HCT116 (cell line): ENCODE measurements around the gene SERGEF. TPM values are rescaled to one million over a fixed set of nuclear protein-coding genes. Genes with fewer than 3 reads are reported as not detected.

Source experiments
- ATAC-seq: fragments of 200-7000 bp; cut with Tn5 transposase; 2 replicates; pipeline ENCODE4 v1.9.1; 2020; ENCODE audit warnings: mild to moderate bottlenecking, moderate library complexity
- BruUV-seq: library from RNA; stranded (reverse); fragments of 400-500 nt; replicated peaks from 2 replicates; lab custom pipeline; 2021; lab: Mats Ljungman, UMichigan
- CTCF ChIA-PET: fragments of 300-600 bp; sonication (Branson Sonifier 250); formaldehyde crosslinking; loops from one replicate; lab custom pipeline; 2021; ENCODE audit warnings: antibody characterized with exemption; lab: Charles Lee
- POLR2A ChIA-PET: fragments of 300-600, 350-600 bp; sonication (Branson Sonifier 250); formaldehyde crosslinking; loops from one replicate; lab custom pipeline; 2021; ENCODE audit warnings: antibody characterized with exemption; lab: Charles Lee
- RAD21 ChIA-PET, 2 experiments: fragments of 300-600 bp; sonication (Branson Sonifier 250); formaldehyde crosslinking; loops; one replicate each; lab custom pipeline; 2023; ENCODE audit warnings: low total read pairs in 2 of 2; ENCODE audit not compliant: uncharacterized antibody in 2 of 2, unreplicated experiment in 2 of 2, low non-redundant PET in 1 of 2; lab: Charles Lee
- DNase-seq: peaks from one replicate; pipeline ENCODE4 v3.0.0-alpha.2; 2010; ENCODE audit warnings: low read depth, low spot score
- H2AFZ ChIP-seq: fragments of 200-600 bp; shearing (Covaris generic), sonication (generic); 2 replicates; pipeline ENCODE4 v1.6.1; 2017; ENCODE audit warnings: low read depth, mixed run types, mixed read lengths, antibody characterized with exemption, low read length; ENCODE audit not compliant: poor library complexity, severe bottlenecking
- H3K27ac ChIP-seq: 2 replicates; pipeline ENCODE4 v1.5.1; 2012; ENCODE audit warnings: low read depth, low read length
- H3K27me3 ChIP-seq: fragments of 200-600 bp; sonication (generic); 2 replicates; pipeline ENCODE4 v1.6.1; 2016; ENCODE audit warnings: mixed run types, low read length, mixed read lengths; ENCODE audit not compliant: insufficient read depth
- H3K36me3 ChIP-seq, 2 experiments: fragments of 200-500 bp in 1 of 2; fragments of 200-600 bp in 1 of 2; sonication (Bioruptor generic) in 1 of 2; sonication (generic) in 1 of 2; 2 replicates each; pipeline versions ENCODE4 v1.5.1 to v1.6.1; 2014 to 2016; ENCODE audit warnings: low read length in 2 of 2, inconsistent platforms in 1 of 2, mixed read lengths in 1 of 2, mixed run types in 1 of 2; ENCODE audit not compliant: insufficient read depth in 2 of 2, control insufficient read depth in 1 of 2
- H3K4me1 ChIP-seq, 2 experiments: fragments of 200-600 bp in 1 of 2; sonication (generic) in 1 of 2; 2 replicates each; pipeline versions ENCODE4 v1.5.1 to v1.6.1; 2012 to 2017; ENCODE audit warnings: low read length in 2 of 2, inconsistent platforms in 1 of 2, mild to moderate bottlenecking in 1 of 2, mixed read lengths in 1 of 2, mixed run types in 1 of 2, moderate library complexity in 1 of 2; ENCODE audit not compliant: insufficient read depth in 2 of 2, control insufficient read depth in 1 of 2
- H3K4me2 ChIP-seq: fragments of 200-600 bp; sonication (generic); 2 replicates; pipeline ENCODE4 v1.6.1; 2017; ENCODE audit warnings: mixed run types, low read length, mixed read lengths
- H3K4me3 ChIP-seq, 2 experiments: fragments of 200-600 bp in 1 of 2; sonication (generic) in 1 of 2; replicated peaks in 1 of 2; 2 replicates each; pipeline ENCODE4 v1.5.1; 2011 to 2016; ENCODE audit warnings: low read length in 2 of 2, control low read depth in 1 of 2, low read depth in 1 of 2, mild to moderate bottlenecking in 1 of 2, mixed read lengths in 1 of 2, mixed run types in 1 of 2
- H3K79me2 ChIP-seq: fragments of 200-600 bp; sonication (generic); 2 replicates; pipeline ENCODE4 v1.6.1; 2017; ENCODE audit warnings: mild to moderate bottlenecking, mixed run types, low read length, moderate library complexity, mixed read lengths; ENCODE audit not compliant: insufficient read depth
- H3K9ac ChIP-seq: fragments of 200-600 bp; sonication (generic); 2 replicates; pipeline ENCODE4 v1.6.1; 2016; ENCODE audit warnings: low read length, mixed read lengths
- H3K9me2 ChIP-seq: fragments of 200-600 bp; sonication (generic), shearing (Covaris generic); 2 replicates; pipeline ENCODE4 v1.6.1; 2017; ENCODE audit warnings: mixed run types, mild to moderate bottlenecking, moderate library complexity; ENCODE audit not compliant: insufficient read depth
- H3K9me3 ChIP-seq, 2 experiments: fragments of 200-500 bp in 1 of 2; fragments of 200-600 bp in 1 of 2; sonication (Bioruptor generic) in 1 of 2; sonication (generic) in 1 of 2; 2 replicates each; pipeline ENCODE4 v1.6.1; 2014 to 2017; ENCODE audit warnings: low read length in 2 of 2, mixed read lengths in 2 of 2, inconsistent platforms in 1 of 2, low read depth in 1 of 2, mild to moderate bottlenecking in 1 of 2, mixed run types in 1 of 2, moderate library complexity in 1 of 2; ENCODE audit not compliant: control insufficient read depth in 1 of 2, insufficient read depth in 1 of 2
- H4K20me1 ChIP-seq: fragments of 200-600 bp; sonication (generic), shearing (Covaris generic); 2 replicates; pipeline ENCODE4 v1.6.1; 2017; ENCODE audit warnings: mixed run types, mild to moderate bottlenecking, moderate library complexity; ENCODE audit not compliant: insufficient read depth
- ATF3 ChIP-seq: IDR thresholded peaks from 2 replicates; pipeline ENCODE4 v1.6.1; 2012
- CBX3 ChIP-seq: IDR thresholded peaks from 2 replicates; pipeline ENCODE4 v1.6.1; 2012; ENCODE audit warnings: low read depth
- CEBPB ChIP-seq: IDR thresholded peaks from 2 replicates; pipeline ENCODE4 v1.6.1; 2012; ENCODE audit warnings: low read depth
- EGR1 ChIP-seq: IDR thresholded peaks from 2 replicates; pipeline ENCODE4 v1.6.1; 2012; ENCODE audit warnings: low read depth
- ELF1 ChIP-seq: IDR thresholded peaks from 2 replicates; pipeline ENCODE4 v1.6.1; 2012; ENCODE audit warnings: low read depth, borderline replicate concordance
- EZH2phosphoT487 ChIP-seq: fragments of 200-600 bp; IDR thresholded peaks from 2 replicates; pipeline ENCODE4 v1.6.1; 2018; ENCODE audit warnings: antibody characterized with exemption, borderline replicate concordance
- FOSL1 ChIP-seq: IDR thresholded peaks from 2 replicates; pipeline ENCODE4 v1.6.1; 2012; ENCODE audit warnings: low read depth
- MAX ChIP-seq: IDR thresholded peaks from 2 replicates; pipeline ENCODE4 v1.6.1; 2012
- POLR2A ChIP-seq: IDR thresholded peaks from 2 replicates; pipeline ENCODE4 v1.7.0; 2011; ENCODE audit warnings: borderline replicate concordance; ENCODE audit not compliant: insufficient read depth, insufficient read length; ENCODE audit errors: extremely low read depth
- REST ChIP-seq: IDR thresholded peaks from 2 replicates; pipeline ENCODE4 v1.6.1; 2012; ENCODE audit warnings: low read depth
- SP1 ChIP-seq: IDR thresholded peaks from 2 replicates; pipeline ENCODE4 v1.6.1; 2012; ENCODE audit warnings: low read depth
- SRF ChIP-seq: IDR thresholded peaks from 2 replicates; pipeline ENCODE4 v1.6.1; 2012; ENCODE audit warnings: low read depth
- TCF7L2 ChIP-seq: IDR thresholded peaks from 2 replicates; pipeline ENCODE4 v1.7.0; 2011; ENCODE audit warnings: borderline replicate concordance, inconsistent platforms; ENCODE audit not compliant: insufficient read depth, insufficient read length; ENCODE audit errors: extremely low read depth
- YY1 ChIP-seq: IDR thresholded peaks from 2 replicates; pipeline ENCODE4 v1.6.1; 2011; ENCODE audit warnings: low read length, low read depth, moderate library complexity, mild to moderate bottlenecking; ENCODE audit not compliant: insufficient replicate concordance; ENCODE audit errors: extremely low read depth
- ZBTB33 ChIP-seq: IDR thresholded peaks from 2 replicates; pipeline ENCODE4 v1.6.1; 2011; ENCODE audit warnings: mild to moderate bottlenecking, low read length, moderate library complexity; ENCODE audit not compliant: insufficient replicate concordance; ENCODE audit errors: extremely low read depth
- intact Hi-C: fragments of 100-400 bp; cut with micrococcal nuclease; formaldehyde crosslinking; loops from 2 replicates; pipeline ENCODE4 v1.10.0; 2022
- total RNA-seq: library from RNA; stranded (reverse); gene quantifications from one replicate; pipeline ENCODE4 v1.2.1, GENCODE V29; 2021; ENCODE audit not compliant: unreplicated experiment

SERGEF gene
- total RNA-seq, 1 experiment from 2014 or later = 32.8 TPM

GRCh38 chr11:17768547-17768946, 244.3 kb downstream of the SERGEF start:
- POLR2A ChIA-PET = no interaction called here
- DNase-seq = no peak
- RAD21 ChIA-PET = no interaction called here
- no peak overlapping the region for H3K27ac ChIP-seq
- H3K9me2 ChIP-seq = no peaks in the 10 kb centered on the region
- TF ChIP-seq CBX3 = no peak
- no peak for TF ChIP-seq EGR1
- CTCF ChIA-PET = interaction anchor here (1.8 kb wide), 1 partner anchor 205 kb away, joined by 5 read pairs; no protein-coding TSS in a partner anchor
- H3K4me2 ChIP-seq = no peak overlapping the region
- H3K4me1 ChIP-seq = peaks cover 3 to 6% of the 10 kb centered on the region in 2 experiments; a peak in 3 of 4 replicates
- no peaks in the 10 kb centered on the region for H3K9me3 ChIP-seq
- no peak overlapping the region for H2AFZ ChIP-seq
- H3K27me3 ChIP-seq = no peaks in the 10 kb centered on the region
- H3K79me2 ChIP-seq = no peaks in the 10 kb centered on the region
- no TSS peak for BruUV-seq
- H4K20me1 ChIP-seq = no peaks in the 10 kb centered on the region
- H3K9ac ChIP-seq = no peak overlapping the region
- H3K36me3 ChIP-seq = no peaks in the 10 kb centered on the region
- no peak overlapping the region for H3K4me3 ChIP-seq
- intact Hi-C loops = no loop called here
- no peak for ATAC-seq

GRCh38 chr11:17767914-17768313, 244.9 kb downstream of the SERGEF start:
- intact Hi-C loops = no loop called here
- Histone ChIP-seq H3K4me3 (no peak overlapping the region), H3K9me3 (no peaks in the 10 kb centered on the region), H3K36me3 (no peaks in the 10 kb centered on the region), H3K4me1 (peaks cover 3 to 6% of the 10 kb centered on the region in 2 experiments; a peak in 3 of 4 replicates), H3K9me2 (no peaks in the 10 kb centered on the region), H3K9ac (no peak overlapping the region), H3K4me2 (no peak overlapping the region), H2AFZ (no peak overlapping the region), H3K79me2 (no peaks in the 10 kb centered on the region)
- ATAC-seq = no peak
- DNase-seq = no peak
- BruUV-seq = no TSS peak
- ChIA-PET RAD21 (no interaction called here), CTCF (interaction anchor here (1.1 to 1.8 kb wide), 2 partner anchors 205 to 322 kb away, joined by 3 to 5 read pairs; no protein-coding TSS in a partner anchor), POLR2A (no interaction called here)
- TF ChIP-seq POLR2A = no peak
- no peak for TF ChIP-seq REST
- no peak for TF ChIP-seq ELF1
- TF ChIP-seq EZH2phosphoT487 = no peak
- TF ChIP-seq ATF3 = no peak
- no peak for TF ChIP-seq SRF
- no peak for TF ChIP-seq TCF7L2
- no peak for TF ChIP-seq MAX
- TF ChIP-seq CEBPB = no peak
- no peak for TF ChIP-seq ZBTB33
- no peak for TF ChIP-seq FOSL1
- TF ChIP-seq YY1 = no peak
- TF ChIP-seq SP1 = no peak
- TF ChIP-seq, all 23 proteins: peak for 0
- no peaks in the 10 kb centered on the region for H3K27me3 ChIP-seq
- H4K20me1 ChIP-seq = no peaks in the 10 kb centered on the region
- H3K27ac ChIP-seq = no peak overlapping the region
